Gastrocnemius medialis (tissue), 4 donors: ENCODE data around the gene ZNF423.

ENCODE experiments used
- POLR2A ChIP-seq, 2 donors: fragments of 450-650 bp; IDR thresholded peaks; one replicate each; pipeline ENCODE4 v1.6.1; 2017; ENCODE audit warnings: antibody characterized with exemption in 2 of 2, mild to moderate bottlenecking in 2 of 2, moderate library complexity in 2 of 2
- TF ChIP-seq, protein P1 (sequence below), 5 experiments: fragments of 450-650 bp in 3 of 5; fragments of 200-600 bp in 2 of 5; sonication (generic) in 2 of 5; IDR thresholded peaks in 4 of 5; conservative IDR thresholded peaks in 1 of 5; 1 replicate in 4 of 5; 2 replicates in 1 of 5; pipeline ENCODE4 v1.5.1; 2016 to 2019; ENCODE audit warnings: antibody characterized with exemption in 5 of 5, mild to moderate bottlenecking in 3 of 5, moderate library complexity in 3 of 5

DNA sequence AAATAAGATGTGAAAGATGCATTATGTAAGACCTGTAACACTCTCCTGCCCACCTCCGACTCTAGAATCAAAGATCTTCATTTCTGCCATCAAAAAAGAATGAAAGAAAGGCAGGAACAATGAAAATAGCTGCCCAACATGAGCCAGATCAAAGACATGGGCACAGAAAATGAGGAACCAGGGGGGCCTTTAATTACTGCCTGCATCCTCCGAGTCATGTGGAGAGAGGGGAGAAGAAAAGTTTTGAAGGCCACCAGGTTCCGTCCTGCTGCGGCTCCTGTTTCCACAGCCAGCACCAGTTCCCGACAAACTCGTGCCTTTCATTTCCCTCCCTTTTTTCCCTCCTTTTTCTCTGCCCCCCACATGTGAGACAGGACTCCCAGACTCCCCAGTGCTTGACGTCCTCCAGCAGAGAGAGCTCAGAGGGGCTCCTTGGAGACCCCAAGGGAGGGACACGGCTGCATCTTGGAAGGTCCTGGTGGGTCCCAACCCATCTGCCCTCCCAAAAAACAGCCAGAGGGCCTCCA, 168.4 kb downstream of the ZNF423 start:
- TF ChIP-seq, protein P1, sequence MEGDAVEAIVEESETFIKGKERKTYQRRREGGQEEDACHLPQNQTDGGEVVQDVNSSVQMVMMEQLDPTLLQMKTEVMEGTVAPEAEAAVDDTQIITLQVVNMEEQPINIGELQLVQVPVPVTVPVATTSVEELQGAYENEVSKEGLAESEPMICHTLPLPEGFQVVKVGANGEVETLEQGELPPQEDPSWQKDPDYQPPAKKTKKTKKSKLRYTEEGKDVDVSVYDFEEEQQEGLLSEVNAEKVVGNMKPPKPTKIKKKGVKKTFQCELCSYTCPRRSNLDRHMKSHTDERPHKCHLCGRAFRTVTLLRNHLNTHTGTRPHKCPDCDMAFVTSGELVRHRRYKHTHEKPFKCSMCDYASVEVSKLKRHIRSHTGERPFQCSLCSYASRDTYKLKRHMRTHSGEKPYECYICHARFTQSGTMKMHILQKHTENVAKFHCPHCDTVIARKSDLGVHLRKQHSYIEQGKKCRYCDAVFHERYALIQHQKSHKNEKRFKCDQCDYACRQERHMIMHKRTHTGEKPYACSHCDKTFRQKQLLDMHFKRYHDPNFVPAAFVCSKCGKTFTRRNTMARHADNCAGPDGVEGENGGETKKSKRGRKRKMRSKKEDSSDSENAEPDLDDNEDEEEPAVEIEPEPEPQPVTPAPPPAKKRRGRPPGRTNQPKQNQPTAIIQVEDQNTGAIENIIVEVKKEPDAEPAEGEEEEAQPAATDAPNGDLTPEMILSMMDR (IDR thresholded peaks at IDR 0.05 in 4 of 5, conservative IDR thresholded peaks at IDR 0.05 in 1 of 5), result no peak
- no peak for TF ChIP-seq POLR2A (IDR thresholded peaks at IDR 0.05)
